Keratinocyte (primary cell): ENCODE results near the gene ANXA7.

Source experiments
- CTCF ChIP-seq, 3 experiments: IDR thresholded peaks in 1 of 3; conservative IDR thresholded peaks in 1 of 3; optimal IDR thresholded peaks in 1 of 3; 2 replicates in 2 of 3; 3 replicates in 1 of 3; pipeline versions ENCODE3 to v1.5.1; 2011; ENCODE audit warnings: low read length in 3 of 3, mild to moderate bottlenecking in 3 of 3, moderate library complexity in 2 of 3, control low read depth in 1 of 3, inconsistent platforms in 1 of 3; ENCODE audit not compliant: insufficient read depth in 2 of 3; ENCODE audit errors: extremely low read depth in 1 of 3
- EZH2 ChIP-seq: IDR thresholded peaks from one replicate; pipeline ENCODE4 v1.6.1; 2012; ENCODE audit warnings: inconsistent platforms, mild to moderate bottlenecking, low read length, moderate library complexity

- TF ChIP-seq EZH2 (no peak), CTCF (optimal IDR thresholded peaks at IDR 0.05 in 1 of 3, IDR thresholded peaks at IDR 0.05 in 1 of 3, conservative IDR thresholded peaks at IDR 0.05 in 1 of 3; ENCODE audit: extremely low read depth in 1 of 3, insufficient read depth in 2 of 3, low read length in 3 of 3) (no peak)
Measured at GRCh38 chr10:73459683-73460314, 45.9 kb upstream of the ANXA7 start.
